HG03571 (cell line): ENCODE data around the gene SRI.

ENCODE experiments used
- ATAC-seq: cut with Tn5 transposase; IDR thresholded peaks from one replicate; pipeline ENCODE4 v1.9.1; 2021; ENCODE audit not compliant: unreplicated experiment

SRI gene

DNA sequence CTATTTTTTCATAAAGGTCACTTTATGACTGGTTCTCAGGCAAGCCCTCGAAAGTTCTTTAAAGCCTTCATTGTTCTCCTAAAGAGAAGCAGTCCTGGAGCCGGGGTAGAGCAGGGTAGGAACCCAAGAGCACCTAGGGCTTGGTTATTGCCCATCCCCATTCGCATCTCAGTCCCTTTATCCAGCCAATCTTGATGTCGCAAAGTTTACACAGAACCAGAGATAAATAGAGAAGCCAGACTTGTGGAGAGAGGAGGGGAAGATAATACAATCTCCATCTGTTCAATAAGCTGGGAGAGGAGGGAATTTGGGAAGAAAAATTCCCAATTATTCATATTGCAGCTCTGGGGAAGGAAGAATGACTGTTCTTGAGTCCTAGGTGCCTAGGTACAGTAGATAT, 6.4 kb upstream of the SRI start:
- ATAC-seq: no peak

DNA sequence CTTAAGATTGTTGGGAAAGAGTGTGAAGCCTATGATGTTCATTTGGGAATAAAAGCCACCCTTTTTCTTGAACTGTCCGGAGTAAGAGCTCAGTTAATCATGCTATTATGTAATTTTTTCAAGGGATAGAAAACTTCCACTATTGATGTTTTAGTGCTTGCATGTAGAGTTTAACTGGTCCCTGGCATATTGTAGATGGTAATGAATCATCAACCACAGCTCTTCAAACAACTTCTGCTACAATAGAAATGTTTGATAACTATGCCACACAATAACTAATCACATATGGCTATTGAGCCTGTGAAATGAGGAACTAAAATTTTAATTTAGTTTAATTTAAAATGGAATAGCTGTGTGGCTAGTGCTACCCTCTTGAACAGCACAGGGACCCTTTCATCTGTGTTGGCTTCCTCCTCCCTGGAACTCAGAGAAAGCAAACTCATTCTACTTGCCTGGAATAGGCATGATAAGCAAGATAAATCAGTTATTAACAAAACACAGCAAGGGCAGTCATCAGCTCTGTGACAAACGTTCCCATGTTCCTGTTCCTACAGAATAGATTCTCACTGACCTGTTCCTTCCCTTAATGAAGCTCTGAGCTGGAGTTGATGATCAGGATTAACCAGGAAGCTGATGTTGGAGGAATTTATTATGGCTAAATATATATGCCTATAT, 4.9 kb upstream of the SRI start:
- ATAC-seq: no peak

DNA sequence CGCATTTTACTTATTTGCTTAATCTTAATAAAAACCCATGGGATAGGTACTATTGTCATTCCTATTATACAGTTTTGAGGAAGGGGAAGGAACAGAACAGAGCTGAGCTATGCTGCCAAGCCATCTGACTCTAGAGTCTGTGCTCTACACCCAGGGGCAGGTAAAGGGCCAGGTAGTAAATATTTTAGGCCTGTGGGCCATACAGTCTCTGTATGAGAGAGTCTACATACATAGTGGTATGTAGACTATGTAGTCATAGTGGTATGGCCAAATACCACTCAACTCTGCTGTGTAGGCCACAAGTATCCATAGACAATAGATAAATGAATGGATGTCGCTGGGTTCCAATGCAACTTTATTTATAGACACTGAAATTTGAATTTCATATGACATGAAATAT, 3.4 kb upstream of the SRI start:
- no peak for ATAC-seq

DNA sequence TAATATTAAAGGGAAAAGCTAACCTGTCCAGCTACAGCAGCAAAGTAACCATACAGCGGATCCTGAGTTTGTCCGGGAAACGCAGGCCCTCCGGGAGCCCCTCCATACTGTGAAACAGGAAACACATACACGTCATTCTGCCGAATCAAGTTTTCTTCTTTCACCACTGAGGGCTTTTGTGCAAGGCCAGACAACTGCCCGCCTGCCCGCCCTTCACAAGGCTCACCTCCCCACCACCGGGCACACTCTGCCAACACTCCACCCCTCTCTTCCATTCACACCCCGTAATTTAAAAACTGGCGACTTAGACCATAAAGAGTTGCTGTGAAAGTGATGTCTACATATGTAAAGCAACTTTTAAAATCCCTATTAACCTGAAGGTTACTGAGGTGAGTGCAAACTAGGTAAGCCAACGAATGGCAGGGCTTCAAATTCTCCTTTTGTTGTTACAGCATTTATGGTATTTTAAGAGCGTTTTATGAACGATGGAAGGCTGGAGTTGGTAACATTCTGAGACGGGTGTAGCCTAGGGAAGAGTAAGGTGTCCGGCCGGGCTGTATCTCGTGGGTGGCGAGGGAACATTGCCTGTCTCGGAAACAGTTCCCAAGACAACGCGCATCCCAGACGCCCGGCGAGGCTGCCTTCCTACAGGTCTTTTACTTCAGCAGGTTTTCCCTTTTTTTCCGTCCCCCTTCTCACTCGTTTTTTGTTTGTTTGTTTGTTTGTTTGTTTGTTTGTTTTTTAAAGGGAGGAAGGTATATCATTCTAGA, 817 bp downstream of the SRI start:
- peak; percentile 15 for ATAC-seq

DNA sequence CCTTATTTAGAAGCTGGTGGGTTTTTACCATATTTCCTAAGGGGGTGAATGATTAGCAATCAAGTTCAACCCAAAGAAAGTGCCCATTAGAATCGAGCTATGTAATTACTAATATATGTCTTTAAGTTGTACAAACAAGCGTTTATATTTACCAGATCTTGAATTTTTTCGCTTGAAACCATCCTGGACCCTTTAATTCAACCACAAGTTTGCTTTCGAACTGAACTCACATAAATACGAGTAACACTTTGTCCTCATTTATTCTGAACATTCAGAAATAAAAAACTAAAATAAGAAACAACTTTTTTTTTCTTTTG, 1.5 kb downstream of the SRI start:
- no peak for ATAC-seq

DNA sequence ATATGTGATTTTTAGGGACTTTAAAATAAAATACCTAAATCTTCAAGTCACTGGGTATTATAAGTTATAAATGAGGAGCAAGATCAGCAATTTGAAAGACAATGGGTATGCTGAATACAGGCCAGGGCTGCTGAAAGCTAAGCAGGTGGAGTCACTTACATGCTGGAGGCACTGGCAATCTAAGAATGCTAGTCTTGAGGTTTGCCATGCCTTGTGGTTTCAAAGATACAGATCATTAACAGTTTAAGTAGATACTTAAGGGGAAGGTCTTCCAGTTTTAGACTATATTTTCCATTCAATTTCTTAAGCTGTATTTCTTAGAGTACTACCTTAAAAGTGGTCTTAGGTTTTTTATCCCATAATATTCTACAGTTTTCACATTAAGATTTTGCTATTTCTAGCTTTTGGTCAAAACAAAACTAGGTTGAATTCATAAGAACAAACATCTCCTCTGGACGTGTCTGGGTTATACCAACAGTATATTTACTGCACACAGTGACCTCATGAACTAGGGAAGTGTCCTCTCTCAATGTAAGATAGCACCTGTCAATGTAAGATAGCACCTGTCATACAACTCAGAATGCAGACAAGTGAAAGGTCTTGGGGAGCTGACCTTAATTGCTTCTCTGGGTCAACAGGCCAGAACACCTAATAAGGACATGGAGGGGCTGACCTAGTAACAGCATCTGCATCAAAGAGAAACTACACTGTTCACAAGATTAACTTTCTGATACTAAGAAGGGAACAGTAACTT, 2.0 kb downstream of the SRI start:
- peak; percentile 78 for ATAC-seq

DNA sequence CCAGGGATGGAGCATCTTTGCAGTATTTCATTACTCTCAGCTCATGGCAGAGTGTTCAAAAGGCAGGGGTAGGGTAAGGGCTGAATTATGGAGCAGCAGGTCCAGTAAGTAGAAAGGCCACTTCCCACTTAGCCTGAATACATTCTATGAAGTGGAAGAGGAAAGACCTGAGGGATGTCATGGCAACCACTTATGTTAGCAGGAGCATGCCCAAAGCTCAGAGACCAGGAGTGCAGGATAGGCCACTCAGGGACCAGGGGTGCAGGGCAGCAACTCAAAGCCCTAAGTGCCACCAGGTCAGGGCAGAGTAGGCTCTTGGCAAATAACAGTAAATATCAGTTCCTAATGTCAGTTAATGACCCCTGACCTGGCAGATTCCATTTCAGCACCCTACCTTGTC, 3.6 kb downstream of the SRI start:
- no peak for ATAC-seq

DNA sequence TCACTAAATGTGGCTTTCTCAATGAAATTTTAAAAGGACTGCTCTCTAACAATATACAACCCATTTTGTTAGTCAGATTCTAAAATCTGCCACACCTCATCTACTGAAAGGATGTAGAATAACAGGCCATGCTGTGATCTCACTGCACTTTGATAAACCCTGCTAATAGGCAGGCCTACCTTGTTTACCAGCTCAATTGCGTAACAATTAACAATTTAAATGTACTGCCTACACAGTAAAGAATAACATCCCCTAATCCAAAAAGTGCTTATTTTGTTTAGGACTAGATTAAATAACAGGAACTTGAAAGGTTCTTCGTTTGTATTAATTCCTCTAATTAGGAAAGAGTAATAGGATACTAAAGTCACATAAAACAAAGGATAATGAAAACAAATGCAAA, 4.5 kb downstream of the SRI start:
- no peak for ATAC-seq

DNA sequence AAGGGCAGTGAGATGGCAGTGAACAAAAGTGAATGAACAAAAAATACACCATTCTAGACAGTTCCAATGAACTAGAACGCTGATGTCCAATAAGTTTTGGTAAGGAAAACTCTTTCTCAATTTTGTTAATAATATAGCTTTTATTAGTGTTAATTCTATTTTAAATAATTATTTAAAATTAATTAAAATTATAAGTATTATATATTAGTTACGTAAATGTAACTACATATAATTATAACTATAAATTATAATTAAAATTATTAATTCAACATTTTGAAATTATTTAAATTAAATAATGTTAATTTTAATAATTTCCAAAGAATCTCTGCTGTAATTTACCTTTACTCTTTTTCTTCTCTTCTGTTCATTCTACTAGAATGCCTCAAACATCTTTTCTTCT, 5.4 kb downstream of the SRI start:
- ATAC-seq: no peak

DNA sequence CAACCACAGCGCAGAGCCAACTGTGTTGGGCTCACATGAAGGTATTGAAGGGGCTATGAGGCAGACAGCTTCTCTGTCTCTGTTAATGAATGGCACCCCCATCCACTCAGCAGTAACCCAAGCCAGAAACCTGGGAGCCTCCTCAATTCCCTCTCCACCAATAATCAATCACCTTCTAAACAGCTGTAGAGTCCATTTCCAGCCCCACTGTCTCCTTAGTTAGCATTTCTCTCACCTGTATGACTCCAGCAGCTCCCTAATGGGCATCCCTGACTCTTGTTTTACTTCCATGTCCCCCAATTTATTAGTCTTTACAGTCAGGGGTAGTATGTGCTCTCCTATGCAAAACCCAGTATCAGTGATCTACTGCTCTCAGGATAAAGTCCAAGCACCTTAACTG, 6.9 kb downstream of the SRI start:
- no peak for ATAC-seq

DNA sequence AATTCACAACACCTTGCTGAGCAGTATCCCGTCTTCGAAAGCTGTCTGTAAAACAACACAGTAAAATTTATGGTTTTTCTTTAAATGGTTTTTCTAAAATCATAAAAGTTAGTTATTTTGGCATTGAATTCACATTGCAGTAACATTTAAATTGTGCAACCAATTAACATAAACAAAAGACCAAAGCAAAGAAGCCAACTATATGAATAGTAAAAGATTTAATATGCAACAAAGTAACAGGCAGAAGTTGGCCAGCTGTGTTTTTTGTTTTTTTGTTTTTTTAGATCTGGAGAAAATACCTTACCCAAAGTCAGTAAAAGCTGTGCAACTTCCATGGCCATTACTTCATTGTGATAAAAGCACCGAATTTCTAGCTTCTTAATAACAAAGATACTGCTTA, 11.3 kb downstream of the SRI start:
- no peak for ATAC-seq

DNA sequence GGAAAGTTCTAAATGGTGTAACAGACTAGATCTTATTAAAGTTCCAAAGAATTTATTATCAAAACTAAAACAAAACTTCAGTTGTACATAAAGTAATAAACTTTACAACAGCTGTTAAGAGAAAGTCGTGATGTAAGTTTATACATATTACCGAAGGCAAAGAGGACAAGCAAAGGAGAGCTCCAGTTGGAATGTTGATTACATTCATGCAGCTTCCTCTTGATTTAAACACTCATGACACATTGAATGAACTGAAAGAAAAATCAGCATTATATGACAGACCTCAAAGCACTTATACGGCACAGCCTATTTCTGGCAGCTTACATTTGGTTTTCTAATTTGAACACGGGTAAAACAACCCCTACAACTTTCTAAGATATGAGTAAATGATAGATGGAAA, 13.6 kb downstream of the SRI start:
- ATAC-seq: no peak

DNA sequence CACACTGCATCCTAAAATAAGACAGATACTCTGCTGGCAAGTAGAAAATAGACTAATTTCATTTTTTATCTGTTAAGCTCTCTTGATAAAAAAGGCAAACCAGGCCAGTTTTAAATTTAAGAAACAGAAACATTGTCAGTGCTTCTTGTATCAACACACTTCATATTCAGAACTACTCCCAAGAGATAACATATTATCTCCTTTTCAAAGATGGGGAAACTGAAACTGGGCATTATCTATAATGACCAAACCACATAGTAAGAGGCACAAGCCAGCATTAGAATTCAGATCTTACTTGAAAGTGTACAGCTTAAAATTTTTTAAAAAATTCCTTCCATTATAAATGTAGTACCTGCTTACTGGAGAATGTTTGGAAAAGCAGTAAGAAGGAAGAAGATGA, 14.7 kb downstream of the SRI start:
- no peak for ATAC-seq

DNA sequence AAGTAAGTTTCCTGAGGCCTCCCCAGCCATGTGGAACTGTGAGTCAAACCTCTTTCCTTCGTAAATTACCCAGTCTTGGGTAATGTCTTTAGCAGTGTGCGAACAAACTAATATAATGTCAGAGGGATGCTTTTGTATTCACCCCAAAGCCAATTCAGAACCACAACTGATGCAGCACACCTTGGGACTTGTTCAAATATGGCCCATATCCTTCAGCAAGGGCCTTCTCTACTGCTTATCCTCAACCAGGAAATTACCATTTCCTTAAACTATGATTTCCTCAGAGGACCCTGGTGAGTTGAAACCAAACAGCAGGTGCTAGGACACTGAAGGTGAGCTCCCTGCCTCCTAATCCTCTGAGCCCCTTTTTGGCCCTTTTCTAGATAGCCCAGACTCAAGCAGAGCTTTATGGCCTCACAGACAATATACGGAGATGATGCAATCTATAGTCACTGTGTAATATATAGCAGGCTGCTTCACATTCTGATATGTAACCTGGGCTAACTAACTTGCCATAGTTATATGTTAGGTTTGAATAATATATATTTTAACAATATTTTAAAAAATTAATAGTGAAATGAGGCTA, 15.2 kb downstream of the SRI start:
- ATAC-seq: no peak

DNA sequence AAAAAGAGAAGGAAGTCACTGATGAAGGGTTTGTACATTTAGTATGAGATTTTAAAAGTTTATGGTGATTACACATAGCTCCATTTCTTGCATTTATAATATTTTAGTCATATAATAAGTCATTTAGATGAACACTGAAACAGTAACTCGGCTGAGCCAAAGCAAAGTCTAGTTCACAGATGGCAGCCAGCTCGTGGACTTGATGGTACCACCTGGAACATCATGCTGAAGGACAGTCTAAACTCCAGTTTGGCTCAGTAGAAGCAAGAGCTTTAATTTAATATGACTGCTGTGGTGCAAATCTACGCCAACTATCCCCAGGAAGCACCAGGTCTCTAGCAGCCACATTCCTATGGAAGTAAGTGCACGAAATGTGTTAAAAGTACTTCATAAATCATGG, 16.4 kb downstream of the SRI start:
- ATAC-seq: no peak

DNA sequence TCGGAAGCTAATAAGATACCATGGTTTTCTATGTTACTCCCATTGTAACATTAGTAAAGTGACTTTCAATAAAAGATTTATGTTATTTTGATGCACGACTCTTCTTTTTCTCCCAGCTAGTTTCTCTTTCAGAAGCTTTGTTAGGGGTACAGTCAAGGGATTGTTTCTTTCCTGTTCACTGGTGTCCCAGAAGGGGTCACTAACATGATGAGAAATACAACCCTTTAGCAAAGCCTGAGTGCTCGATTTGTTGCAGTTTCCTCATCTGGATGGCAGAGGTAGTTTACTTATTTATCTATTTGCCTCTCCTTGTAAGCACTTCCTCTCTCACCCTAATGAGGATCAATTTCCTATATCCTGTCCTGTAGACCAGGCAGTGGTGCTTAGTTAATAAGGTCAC, 17.0 kb downstream of the SRI start:
- ATAC-seq: no peak

DNA sequence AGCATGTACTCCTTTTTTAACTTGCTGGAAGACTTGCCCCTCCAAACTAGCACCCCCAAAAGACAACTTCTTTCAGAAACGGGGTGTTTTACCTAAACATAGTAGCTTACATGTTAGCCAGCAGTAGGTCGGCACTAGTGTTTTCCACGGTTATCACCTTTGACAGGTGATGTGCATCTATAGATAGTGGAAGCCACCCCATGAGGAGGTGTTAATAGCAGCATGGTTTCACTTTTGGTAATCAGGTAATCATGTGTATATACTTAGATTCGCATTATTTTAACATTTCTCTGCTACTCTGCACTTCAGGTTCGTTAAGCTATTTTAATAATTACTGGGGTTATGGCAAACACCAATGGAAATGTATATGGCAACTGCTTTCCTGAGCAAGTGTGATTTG, 17.6 kb downstream of the SRI start:
- ATAC-seq: no peak

DNA sequence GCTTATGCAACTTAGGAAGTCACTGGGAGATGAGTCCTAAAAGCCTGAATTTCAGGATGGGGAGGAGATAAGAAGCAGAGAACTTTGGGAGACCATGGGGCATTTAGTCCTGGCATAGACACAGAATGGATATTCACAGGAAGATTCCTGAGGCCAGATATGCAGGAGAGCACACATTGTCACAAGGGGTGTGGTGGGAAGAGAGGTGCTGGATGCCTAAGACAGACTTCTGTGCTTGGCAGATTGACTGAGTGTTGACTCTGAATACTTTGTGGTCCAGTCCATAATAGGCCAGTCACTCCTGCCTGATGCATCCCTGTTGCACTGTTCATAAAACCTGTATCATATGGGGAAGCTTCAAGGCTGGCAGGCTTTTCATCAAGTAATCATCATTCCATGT, 18.5 kb downstream of the SRI start:
- no peak for ATAC-seq

DNA sequence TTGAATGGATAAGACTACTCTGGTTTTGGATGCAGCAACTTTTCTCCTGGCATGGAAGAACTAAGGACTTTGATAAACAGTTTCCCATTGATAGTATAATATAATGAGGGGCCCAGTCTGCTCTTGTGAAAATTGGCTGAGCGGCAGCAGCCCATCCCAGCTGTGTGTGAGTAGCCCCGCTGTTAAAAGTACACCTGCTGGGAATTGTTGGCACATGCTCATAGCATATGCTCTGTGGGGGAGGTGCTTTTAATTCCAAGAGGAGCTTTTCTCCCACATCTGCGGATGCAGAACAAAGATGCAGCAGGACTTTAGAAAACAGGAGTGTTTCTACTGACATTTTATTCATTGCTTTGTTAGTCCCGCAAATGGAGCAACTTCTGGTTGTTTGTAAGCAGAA, 19.0 kb downstream of the SRI start:
- no peak for ATAC-seq

DNA sequence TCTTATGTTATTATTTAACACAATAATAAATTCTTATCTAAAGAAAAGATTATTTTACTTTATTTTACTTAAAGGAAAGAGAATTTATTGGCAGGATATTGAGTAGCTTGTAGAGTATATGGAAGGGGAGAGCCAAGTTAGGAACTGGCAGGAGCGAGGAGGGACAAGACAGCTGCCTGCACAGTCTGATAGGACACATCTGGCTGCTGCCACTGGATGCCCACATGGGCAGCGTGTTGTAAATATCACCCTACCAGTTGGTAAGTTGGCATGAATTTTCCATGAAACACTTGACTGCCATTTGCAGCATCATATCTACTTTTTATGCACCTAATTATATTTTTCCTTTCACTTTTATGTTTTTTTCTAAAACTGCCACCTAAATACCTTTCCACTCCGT, 19.6 kb downstream of the SRI start:
- no peak for ATAC-seq

DNA sequence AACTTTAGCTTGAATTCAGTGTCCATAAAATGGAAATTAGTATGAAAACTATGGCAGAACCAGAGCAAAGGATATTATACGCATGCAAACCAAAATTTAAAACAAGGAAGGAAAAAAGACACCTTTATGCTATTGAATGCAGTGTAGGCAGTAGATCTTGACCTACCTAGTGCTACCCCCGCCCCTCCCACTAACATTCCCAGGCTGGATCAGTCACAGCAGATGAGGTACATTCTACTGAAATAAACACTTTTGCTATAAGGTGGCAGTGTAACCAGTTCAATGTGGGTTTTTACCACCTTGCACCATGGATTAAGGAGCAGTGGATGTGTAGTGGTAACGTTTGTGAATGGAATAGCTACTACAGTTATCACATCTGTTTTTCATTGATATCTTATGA, 27.9 kb downstream of the SRI start:
- no peak for ATAC-seq

DNA sequence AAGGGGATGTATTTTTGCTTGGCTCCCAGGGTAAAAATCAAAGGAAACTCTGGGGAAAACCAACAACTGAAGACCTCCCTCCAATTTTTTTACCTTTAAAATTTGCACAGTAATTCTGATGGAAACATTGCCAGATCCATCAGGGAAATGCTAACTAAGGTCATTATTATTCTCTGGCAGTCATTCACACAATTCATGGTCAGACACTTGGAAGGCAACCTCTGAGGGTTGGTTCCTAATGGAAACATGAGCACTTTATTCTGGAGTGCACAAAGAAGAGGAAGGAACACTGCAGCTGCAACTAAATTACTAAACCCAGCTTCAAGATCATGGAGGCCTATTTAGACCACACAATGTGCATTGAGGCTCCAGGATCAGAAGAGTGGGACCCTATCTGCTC, 34.2 kb downstream of the SRI start:
- no peak for ATAC-seq
